ENCODE results near the gene CGN.

CGN gene

DNA sequence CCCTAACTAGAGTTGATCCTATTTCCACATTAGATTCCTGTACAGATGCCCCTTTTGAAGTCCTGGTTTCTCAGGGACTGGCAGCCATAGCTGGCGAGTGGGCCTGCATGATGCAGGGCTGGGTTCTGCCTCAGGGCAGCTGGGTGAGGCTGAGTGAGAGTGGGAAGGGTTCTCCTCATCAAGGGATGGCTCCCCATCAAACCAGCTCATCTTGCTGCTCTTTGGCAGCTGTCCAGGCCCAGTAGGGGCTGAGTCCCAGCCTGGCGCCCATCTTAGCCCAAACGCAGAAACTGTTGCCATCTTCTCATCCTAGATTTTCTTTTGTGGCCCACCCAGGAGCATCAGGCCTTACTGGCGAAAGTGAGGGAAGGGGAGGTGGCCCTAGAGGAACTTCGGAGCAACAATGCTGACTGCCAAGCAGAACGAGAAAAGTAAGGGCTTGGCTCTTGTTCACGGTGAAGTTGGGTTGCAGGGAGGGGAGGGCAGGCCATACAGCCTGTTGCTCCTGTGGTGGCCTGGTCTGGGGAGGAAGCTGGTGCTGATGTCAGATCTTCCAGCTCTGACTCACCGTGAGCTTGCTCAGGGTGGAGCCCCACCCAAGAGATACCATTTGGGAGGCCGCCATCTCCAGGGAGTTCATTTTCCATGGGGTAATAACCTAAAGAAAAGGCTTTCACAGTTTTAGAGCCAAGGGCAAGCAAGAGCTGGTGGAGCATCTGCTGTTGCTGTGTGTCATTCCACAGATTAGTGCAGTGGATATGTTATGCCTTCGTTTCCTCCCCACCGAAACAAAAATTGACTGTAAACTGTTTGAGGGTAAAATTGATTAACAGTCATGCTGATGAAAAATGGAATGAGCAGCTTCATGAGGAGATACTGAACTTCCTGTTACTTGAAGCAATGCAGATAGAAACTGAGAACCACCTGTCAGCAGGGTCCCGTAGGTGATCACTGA, 63.7 kb downstream of the CGN start:
- no peak overlapping the region for H3K4me3 ChIP-seq (ENCODE audit: low read depth, low read length)
- TF ChIP-seq, protein P1, sequence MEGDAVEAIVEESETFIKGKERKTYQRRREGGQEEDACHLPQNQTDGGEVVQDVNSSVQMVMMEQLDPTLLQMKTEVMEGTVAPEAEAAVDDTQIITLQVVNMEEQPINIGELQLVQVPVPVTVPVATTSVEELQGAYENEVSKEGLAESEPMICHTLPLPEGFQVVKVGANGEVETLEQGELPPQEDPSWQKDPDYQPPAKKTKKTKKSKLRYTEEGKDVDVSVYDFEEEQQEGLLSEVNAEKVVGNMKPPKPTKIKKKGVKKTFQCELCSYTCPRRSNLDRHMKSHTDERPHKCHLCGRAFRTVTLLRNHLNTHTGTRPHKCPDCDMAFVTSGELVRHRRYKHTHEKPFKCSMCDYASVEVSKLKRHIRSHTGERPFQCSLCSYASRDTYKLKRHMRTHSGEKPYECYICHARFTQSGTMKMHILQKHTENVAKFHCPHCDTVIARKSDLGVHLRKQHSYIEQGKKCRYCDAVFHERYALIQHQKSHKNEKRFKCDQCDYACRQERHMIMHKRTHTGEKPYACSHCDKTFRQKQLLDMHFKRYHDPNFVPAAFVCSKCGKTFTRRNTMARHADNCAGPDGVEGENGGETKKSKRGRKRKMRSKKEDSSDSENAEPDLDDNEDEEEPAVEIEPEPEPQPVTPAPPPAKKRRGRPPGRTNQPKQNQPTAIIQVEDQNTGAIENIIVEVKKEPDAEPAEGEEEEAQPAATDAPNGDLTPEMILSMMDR (IDR thresholded peaks at IDR 0.05; ENCODE audit: borderline replicate concordance, insufficient read depth, low read depth, low read length): no peak

DNA sequence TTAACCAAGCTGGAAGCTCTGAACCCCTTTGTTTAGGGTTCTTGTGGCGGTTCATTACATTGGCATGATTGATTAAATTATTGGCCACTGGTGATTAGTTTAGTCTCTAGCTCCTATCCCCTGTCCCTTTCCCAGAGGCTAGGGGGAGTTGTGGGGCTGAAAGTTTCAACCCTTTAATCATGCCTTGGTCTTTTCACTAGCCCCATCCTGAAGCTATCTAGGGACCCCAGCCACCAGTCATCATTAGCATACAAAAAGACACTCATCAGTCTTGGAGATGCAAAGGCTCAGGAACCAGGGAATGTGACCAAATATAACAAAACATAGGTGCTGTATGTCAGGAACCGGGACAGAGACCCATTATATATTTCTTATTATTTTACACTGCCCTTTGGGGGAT, 66.0 kb downstream of the CGN start:
- TF ChIP-seq, protein P1 (IDR thresholded peaks at IDR 0.05; ENCODE audit: borderline replicate concordance, insufficient read depth, low read depth, low read length): no peak
- H3K4me3 ChIP-seq (ENCODE audit: low read depth, low read length): no peak overlapping the region

DNA sequence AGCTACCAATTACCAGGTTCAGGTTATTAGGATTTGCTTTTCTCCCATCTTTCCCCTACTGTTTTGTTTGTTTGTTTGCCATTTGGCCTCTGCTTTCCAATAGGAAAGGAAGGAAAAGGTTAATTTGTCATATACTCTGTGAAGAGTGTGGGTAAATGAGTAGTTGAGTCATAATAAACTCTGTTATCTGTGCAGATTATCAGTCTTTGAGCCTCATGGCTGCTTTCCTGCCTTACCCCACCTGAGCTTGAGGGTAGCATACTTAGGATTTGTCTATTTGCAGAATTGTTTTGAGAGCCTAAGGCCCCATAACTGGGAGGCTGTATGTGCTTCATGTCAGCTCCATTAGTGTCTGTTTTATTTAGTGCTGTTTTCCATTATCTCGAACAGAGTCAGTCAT, 67.8 kb downstream of the CGN start:
- TF ChIP-seq, protein P1 (IDR thresholded peaks at IDR 0.05; ENCODE audit: borderline replicate concordance, insufficient read depth, low read depth, low read length): no peak
- H3K4me3 ChIP-seq (ENCODE audit: low read depth, low read length): no peak overlapping the region

DNA sequence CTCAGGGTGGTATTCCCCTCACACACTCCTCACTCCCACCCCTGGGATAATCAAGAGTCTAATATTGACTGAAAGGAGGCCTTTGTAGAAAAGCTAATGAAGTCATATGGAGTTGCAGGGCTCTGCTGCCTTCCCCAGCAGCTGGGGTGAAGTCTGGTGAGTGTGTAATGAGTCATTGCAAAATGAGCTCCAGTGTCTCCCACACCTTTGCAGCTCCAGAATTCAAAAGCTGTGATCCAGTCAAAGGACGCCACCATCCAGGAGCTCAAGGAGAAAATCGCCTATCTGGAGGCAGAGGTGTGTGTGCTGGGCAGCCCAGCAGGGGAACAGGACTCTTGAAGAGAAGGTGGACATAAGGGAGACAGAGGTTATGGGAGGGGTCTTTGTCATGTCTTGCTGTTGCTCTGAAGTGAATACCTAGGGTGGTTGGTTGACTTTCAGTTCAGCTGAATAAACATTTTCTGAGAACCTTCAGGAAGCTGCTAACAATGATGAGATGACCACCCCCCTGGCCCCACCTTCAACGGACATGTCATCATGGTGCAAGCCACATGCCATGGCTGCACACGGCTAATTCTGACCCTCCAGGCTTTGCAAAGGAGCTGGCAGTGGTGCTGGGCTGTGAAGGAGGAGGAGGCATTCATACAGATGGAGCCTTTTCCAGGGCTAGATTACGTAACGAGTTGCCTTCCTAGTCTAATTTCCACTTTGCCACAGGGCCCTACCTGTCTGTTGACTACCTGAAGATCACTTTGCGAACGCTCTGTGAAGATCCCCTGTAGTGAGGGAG, 68.4 kb downstream of the CGN start:
- TF ChIP-seq, protein P1 (IDR thresholded peaks at IDR 0.05; ENCODE audit: borderline replicate concordance, insufficient read depth, low read depth, low read length): no peak
- no peak overlapping the region for H3K4me3 ChIP-seq (ENCODE audit: low read depth, low read length)

DNA sequence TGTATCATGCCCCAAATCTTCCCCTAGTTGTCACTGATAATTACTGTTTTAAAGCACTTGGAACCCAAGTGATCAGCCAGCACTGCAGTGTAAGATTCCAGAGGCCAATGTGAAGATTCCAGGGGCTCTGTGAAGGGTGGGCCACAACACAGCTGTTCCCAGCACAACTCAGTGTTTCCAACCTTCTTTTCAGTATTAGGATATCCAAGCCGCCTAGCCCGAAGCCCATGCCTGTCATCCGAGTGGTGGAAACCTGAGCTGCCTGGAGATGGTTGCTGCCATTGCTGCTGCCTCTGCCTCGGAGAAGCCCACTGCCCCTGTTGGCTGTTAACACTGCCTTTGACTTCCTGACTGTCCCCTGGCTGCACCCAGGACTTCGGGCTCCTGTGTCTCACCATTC, 70.3 kb downstream of the CGN start:
- TF ChIP-seq, protein P1 (IDR thresholded peaks at IDR 0.05; ENCODE audit: borderline replicate concordance, insufficient read depth, low read depth, low read length): no peak
- no peak overlapping the region for H3K4me3 ChIP-seq (ENCODE audit: low read depth, low read length)

DNA sequence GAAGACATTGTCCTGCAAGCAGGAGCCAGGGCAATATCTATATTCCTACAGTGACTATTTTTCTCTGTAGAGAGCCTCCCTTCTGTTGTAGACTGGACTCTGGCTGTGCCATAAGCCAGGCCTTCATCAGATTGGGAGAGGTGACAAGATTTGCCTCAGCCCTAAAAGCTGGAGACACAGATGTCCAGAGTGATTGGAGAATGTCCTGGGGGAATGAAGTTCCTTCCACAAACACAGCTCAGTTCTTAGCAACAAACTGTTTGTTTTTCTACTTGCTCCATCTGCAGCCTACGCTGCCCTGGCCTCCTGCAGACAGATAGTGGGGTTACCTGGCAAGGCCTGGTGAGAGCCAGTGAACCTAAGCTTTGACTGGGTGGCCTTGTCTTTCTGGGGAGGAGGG, 70.7 kb downstream of the CGN start:
- no peak overlapping the region for H3K4me3 ChIP-seq (ENCODE audit: low read depth, low read length)
- TF ChIP-seq, protein P1 (IDR thresholded peaks at IDR 0.05; ENCODE audit: borderline replicate concordance, insufficient read depth, low read depth, low read length): no peak

Measured in GM12875 (cell line).